Kidney (tissue), 14 donors: Measurements from ENCODE around the gene KLF11. TPM values are rescaled to one million over a fixed set of nuclear protein-coding genes. Genes with fewer than 3 reads are reported as not detected.

Experiments
- DNase-seq, 5 donors: peaks; one replicate each; pipeline ENCODE4 v3.0.0-alpha.2; 2013 to 2020
- FAIRE-seq: peaks from 2 replicates; lab custom pipeline; 2012; peaks lifted over from hg19 to GRCh38; lab: Jason Lieb, UNC
- H3K27ac ChIP-seq, 2 donors: one replicate each; pipeline ENCODE4 v1.7.0; 2013; ENCODE audit warnings: low read depth in 2 of 2, low read length in 2 of 2, inconsistent platforms in 1 of 2
- H3K27me3 ChIP-seq: one replicate; pipeline ENCODE4 v1.7.1; 2013; ENCODE audit warnings: low read length, inconsistent platforms; ENCODE audit not compliant: control insufficient read depth, insufficient read depth
- H3K36me3 ChIP-seq, 3 donors: one replicate each; pipeline versions ENCODE4 v1.7.0 to v1.7.1; 2013; ENCODE audit warnings: low read length in 3 of 3, control low read depth in 1 of 3, inconsistent platforms in 1 of 3; ENCODE audit not compliant: insufficient read depth in 3 of 3, control insufficient read depth in 2 of 3
- H3K4me1 ChIP-seq, 3 donors: one replicate each; pipeline versions ENCODE4 v1.7.0 to v1.7.1; 2013; ENCODE audit warnings: low read length in 3 of 3, inconsistent platforms in 1 of 3, low read depth in 1 of 3; ENCODE audit not compliant: control insufficient read depth in 2 of 3, insufficient read depth in 2 of 3
- H3K4me3 ChIP-seq, 3 donors: one replicate each; pipeline versions ENCODE4 v1.7.0 to v1.8.1; 2013; ENCODE audit warnings: low read length in 3 of 3, control low read depth in 1 of 3, inconsistent platforms in 1 of 3
- H3K9ac ChIP-seq, 3 donors: one replicate each; pipeline versions ENCODE4 v1.7.0 to v1.7.1; 2013; ENCODE audit warnings: low read length in 3 of 3, control low read depth in 1 of 3, inconsistent platforms in 1 of 3
- H3K9me3 ChIP-seq, 3 donors: one replicate each; pipeline versions ENCODE4 v1.7.0 to v1.7.1; 2013; ENCODE audit warnings: low read length in 3 of 3, control low read depth in 1 of 3, inconsistent platforms in 1 of 3; ENCODE audit not compliant: control insufficient read depth in 2 of 3, insufficient read depth in 1 of 3
- intact Hi-C: fragments of 100-400 bp; cut with DNase I; formaldehyde crosslinking; loops from one replicate; pipeline ENCODE4 v1.11.1; 2022
- polyA plus RNA-seq: library from polyadenylated mRNA; stranded (reverse); fragments of 350-450 nt; fragmentation: Illumina TruSeq; extraction: RNeasy Lipid Tissue Mini Kit (QIAGEN cat#74804); gene quantifications from one replicate; pipeline ENCODE4 v1.2.3, GENCODE V29; 2014; ENCODE audit warnings: low read depth, low replicate concordance; ENCODE audit not compliant: insufficient read depth
- total RNA-seq: library from RNA; stranded (reverse); fragmentation: NEBNext Ultra II Directional; extraction: Animal tissue kit (Norgen Biotek cat#: 25700); gene quantifications from one replicate; pipeline ENCODE4 v1.2.1, GENCODE V29; 2021
- TF ChIP-seq, protein P1 (sequence below): IDR thresholded peaks from 3 replicates; pipeline ENCODE4 v1.5.1; 2012; ENCODE audit warnings: mild to moderate bottlenecking, moderate library complexity, borderline replicate concordance; ENCODE audit not compliant: insufficient read depth; ENCODE audit errors: extremely low read depth
- donor health status: control.
- donor health status: control.
- donor health status: control.
- donor health status: control.
- donor health status: control.
- donor health status: DM: yes; HTN: yes; CAD: no.
- donor health status: Normal renal cell carcinoma (clear cell type).

KLF11 gene
- total and polyA plus RNA-seq, 2 donors from 2014 or later: 9.4 to 34.0 TPM

DNA sequence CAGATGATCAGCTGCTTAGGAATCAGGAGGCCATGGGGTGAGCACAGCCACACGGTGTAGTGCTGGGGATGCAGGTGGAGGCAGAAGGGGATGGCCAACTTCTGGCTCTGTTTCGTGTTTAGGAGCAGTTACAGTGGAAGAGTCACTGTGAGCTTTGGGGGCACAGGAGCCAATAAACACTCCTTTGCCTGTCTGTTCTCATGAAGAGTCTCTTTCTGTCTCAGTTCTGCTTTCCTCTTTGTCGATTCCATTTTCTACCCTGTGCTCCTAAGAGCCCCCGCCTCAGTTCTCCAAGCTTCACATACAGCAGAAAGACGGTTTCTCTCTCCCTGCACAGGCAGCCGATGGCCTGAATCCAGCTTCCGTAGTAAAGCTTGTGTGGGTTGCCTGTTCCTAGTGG, 58.1 kb downstream of the KLF11 start:
- H3K9me3 ChIP-seq: no peaks in the 10 kb centered on the region
- TF ChIP-seq, protein P1, sequence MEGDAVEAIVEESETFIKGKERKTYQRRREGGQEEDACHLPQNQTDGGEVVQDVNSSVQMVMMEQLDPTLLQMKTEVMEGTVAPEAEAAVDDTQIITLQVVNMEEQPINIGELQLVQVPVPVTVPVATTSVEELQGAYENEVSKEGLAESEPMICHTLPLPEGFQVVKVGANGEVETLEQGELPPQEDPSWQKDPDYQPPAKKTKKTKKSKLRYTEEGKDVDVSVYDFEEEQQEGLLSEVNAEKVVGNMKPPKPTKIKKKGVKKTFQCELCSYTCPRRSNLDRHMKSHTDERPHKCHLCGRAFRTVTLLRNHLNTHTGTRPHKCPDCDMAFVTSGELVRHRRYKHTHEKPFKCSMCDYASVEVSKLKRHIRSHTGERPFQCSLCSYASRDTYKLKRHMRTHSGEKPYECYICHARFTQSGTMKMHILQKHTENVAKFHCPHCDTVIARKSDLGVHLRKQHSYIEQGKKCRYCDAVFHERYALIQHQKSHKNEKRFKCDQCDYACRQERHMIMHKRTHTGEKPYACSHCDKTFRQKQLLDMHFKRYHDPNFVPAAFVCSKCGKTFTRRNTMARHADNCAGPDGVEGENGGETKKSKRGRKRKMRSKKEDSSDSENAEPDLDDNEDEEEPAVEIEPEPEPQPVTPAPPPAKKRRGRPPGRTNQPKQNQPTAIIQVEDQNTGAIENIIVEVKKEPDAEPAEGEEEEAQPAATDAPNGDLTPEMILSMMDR: no peak
- no peak overlapping the region for H3K4me3 ChIP-seq
- intact Hi-C loops: no loop called here
- no peak overlapping the region for H3K9ac ChIP-seq
- peaks cover 0 to 7% (median 3%) of the 10 kb centered on the region in 3 donors for H3K4me1 ChIP-seq
- H3K27ac ChIP-seq: no peak overlapping the region
- H3K36me3 ChIP-seq: no peaks in the 10 kb centered on the region
- DNase-seq: no peak
- H3K27me3 ChIP-seq: no peaks in the 10 kb centered on the region
- no peak for FAIRE-seq

DNA sequence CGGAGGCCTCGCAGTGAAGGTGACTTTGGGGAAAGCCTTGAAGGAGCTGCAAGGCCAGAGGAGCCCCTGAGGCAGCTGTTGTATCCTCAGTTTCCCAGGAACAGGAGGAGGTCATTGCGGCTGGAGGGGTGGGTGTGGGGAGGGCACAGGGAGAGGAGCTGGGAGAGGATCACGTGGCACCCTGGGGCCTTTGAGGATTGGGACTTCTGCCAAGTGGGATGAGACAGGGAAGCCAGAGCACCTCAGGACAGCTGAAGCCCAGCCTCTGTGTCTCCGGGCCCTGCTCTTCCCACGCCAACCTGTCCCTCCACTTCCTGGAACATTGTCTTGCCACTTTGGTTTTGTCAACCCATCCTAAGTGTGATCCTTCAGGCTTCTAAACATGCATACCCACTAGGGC, 59.8 kb downstream of the KLF11 start:
- TF ChIP-seq, protein P1: no peak
- Histone ChIP-seq H3K36me3 (no peaks in the 10 kb centered on the region), H3K27me3 (no peaks in the 10 kb centered on the region), H3K27ac (no peak overlapping the region), H3K4me3 (no peak overlapping the region), H3K9me3 (no peaks in the 10 kb centered on the region), H3K9ac (no peak overlapping the region), H3K4me1 (peaks cover 0 to 7% (median 3%) of the 10 kb centered on the region in 3 donors)
- intact Hi-C loops: no loop called here
- FAIRE-seq (no peak), DNase-seq (no peak)

Other genes with a start within 250 kb of the KLF11 start
- gene TAF1B, start 200.1 kb upstream of the KLF11 start, total RNA-seq: 27.7 TPM
- gene TAF1B, start 200.1 kb upstream of the KLF11 start, polyA plus RNA-seq: 8.8 TPM
- gene GRHL1, start 91.9 kb upstream of the KLF11 start, total RNA-seq: 6.0 TPM
- gene GRHL1, start 91.9 kb upstream of the KLF11 start, polyA plus RNA-seq: 2.3 TPM
- 245 TPM for gene CYS1, start 36.9 kb downstream of the KLF11 start, total RNA-seq
- gene CYS1, start 36.9 kb downstream of the KLF11 start, polyA plus RNA-seq: 276 TPM
- gene RRM2, start 79.2 kb downstream of the KLF11 start, total RNA-seq: 5.5 TPM
- gene RRM2, start 79.2 kb downstream of the KLF11 start, polyA plus RNA-seq: 3.6 TPM